ENCODE results near the gene TUBB6.

The TUBB6 gene

DNA sequence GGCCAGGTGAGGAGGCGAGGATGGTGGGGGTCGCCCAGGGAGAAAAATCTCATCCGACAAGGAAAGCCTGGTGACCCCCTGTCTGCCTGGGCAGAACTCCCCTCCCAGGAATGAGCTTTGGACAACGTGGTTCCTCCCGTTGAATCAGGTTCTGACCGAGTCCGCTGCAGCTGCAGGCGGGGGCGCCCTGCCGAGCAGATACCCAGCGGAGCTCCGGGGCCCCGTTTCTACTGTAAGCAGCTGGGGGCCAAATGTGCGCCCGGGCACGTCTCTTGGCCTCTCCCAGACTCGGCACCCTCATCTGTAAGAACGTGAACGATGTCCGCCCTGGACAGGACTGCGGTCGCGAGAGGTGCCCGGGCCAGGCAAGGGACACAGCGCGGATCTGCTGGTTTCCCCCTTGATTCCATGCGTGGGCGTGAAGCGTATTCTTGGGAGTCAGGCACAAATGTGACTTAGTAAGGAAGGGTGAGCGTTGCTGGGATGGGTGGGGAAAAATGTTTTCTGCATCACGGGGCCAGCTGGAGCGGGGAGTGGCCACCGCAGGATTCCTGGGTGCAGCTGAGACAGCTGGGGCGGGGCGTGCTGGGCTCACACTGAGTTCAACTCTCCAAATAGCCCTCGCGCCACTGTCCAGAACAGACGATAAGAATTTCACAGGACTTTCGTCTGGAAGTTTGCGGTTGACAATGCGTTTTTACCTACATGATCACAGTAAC, 20.2 kb upstream of the TUBB6 start:
- H3K36me3 ChIP-seq = no peaks in the 10 kb centered on the region
- H3K4me1 ChIP-seq = no peaks in the 10 kb centered on the region
- no peaks in the 10 kb centered on the region for H3K27me3 ChIP-seq
- TF ChIP-seq, protein P1, sequence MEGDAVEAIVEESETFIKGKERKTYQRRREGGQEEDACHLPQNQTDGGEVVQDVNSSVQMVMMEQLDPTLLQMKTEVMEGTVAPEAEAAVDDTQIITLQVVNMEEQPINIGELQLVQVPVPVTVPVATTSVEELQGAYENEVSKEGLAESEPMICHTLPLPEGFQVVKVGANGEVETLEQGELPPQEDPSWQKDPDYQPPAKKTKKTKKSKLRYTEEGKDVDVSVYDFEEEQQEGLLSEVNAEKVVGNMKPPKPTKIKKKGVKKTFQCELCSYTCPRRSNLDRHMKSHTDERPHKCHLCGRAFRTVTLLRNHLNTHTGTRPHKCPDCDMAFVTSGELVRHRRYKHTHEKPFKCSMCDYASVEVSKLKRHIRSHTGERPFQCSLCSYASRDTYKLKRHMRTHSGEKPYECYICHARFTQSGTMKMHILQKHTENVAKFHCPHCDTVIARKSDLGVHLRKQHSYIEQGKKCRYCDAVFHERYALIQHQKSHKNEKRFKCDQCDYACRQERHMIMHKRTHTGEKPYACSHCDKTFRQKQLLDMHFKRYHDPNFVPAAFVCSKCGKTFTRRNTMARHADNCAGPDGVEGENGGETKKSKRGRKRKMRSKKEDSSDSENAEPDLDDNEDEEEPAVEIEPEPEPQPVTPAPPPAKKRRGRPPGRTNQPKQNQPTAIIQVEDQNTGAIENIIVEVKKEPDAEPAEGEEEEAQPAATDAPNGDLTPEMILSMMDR (IDR thresholded peaks at IDR 0.05; ENCODE audit: low read depth, low read length) = no peak
- no peak for DNase-seq
- H3K9me3 ChIP-seq = no peaks in the 10 kb centered on the region
- H3K4me3 ChIP-seq (ENCODE audit: low read depth, low read length) = peak overlapping the region; percentile 47

DNA sequence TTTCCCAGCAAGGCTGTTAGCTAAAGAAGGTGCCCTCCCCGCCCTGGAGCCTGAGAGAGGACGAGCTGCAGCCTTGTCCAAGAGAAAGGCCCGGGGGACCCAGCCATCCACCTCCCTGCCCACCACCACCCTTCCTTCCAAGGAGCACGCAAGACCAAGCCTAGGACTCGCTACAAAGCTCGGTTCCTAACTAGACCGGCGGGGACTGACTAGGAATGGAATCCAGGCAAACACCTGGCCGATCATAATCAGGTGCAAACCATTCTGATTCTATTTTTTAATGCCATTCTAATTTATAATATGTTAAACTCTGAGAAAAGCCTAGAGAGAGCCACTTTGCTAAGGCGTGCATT, 19.7 kb upstream of the TUBB6 start:
- no peaks in the 10 kb centered on the region for H3K36me3 ChIP-seq
- no peaks in the 10 kb centered on the region for H3K27me3 ChIP-seq
- H3K9me3 ChIP-seq = no peaks in the 10 kb centered on the region
- DNase-seq = no peak
- H3K4me3 ChIP-seq (ENCODE audit: low read depth, low read length) = peak overlapping the region; percentile 47
- no peaks in the 10 kb centered on the region for H3K4me1 ChIP-seq
- TF ChIP-seq, protein P1 (IDR thresholded peaks at IDR 0.05; ENCODE audit: low read depth, low read length) = no peak

DNA sequence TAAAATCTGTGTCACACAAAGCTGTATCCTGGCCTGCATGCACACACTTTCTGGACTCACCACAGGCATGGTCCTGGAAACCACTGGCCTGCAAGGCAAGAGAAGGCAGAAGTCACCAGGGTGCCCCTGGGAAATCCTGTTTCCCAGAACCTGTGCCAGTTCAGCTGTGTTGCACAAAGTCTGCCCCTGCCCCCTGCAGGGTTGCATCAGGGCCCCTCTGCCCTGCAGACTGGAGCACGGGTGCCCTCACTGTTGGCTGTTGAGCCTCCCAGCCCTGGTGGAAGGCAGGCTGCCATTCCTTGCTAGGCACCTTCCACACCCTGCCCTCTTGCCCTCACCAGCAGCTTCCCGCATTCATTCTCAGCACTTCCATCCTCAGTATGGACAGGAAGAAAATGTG, 18.0 kb upstream of the TUBB6 start:
- no peak overlapping the region for H3K4me3 ChIP-seq (ENCODE audit: low read depth, low read length)
- TF ChIP-seq, protein P1 (IDR thresholded peaks at IDR 0.05; ENCODE audit: low read depth, low read length) = no peak
- H3K4me1 ChIP-seq = no peaks in the 10 kb centered on the region
- H3K27me3 ChIP-seq = no peaks in the 10 kb centered on the region
- DNase-seq = no peak
- H3K36me3 ChIP-seq = no peaks in the 10 kb centered on the region
- H3K9me3 ChIP-seq = no peaks in the 10 kb centered on the region

DNA sequence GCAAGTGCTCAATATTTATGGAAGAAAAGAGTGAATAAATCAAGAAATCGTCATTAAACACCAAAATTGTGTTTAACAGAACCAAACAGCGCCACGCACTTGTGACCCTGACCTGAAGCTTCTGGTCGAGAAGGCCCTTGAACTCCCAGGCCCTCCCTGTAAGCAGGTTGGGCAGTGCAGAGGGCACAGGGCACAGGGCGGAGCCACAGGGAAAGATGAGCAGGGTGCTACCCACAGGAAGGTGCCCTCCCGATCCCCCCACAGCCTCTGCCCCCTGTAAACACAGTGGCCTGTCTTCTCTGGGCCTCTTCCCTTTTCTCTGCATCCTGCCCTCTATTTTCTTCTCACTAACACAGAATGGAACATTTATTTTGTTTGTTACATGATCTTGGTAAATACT, 16.9 kb upstream of the TUBB6 start:
- Histone ChIP-seq H3K4me3 (ENCODE audit: low read depth, low read length) (no peak overlapping the region), H3K9me3 (no peaks in the 10 kb centered on the region), H3K36me3 (no peaks in the 10 kb centered on the region), H3K4me1 (no peaks in the 10 kb centered on the region), H3K27me3 (no peaks in the 10 kb centered on the region)
- no peak for DNase-seq
- TF ChIP-seq, protein P1 (IDR thresholded peaks at IDR 0.05; ENCODE audit: low read depth, low read length) = no peak

DNA sequence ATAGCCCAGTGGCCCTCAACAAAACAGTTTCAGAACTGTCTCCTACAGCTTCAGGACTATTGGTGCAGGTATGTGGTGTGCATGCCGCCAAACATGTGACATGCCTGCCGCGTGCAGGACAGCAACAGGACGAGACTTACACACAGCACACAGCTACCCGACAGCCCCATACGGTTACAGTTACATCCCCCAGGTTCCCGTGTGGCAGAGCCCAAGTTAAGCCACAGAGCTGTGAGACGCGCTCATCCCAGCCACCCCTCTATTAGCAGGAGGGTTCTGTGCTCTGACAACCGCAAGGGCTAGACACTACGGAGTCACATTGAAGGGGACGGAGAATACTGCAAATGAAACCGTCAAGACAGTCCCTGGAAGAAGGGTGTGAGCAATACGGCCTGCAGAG, 16.4 kb upstream of the TUBB6 start:
- Histone ChIP-seq H3K9me3 (no peaks in the 10 kb centered on the region), H3K4me1 (no peaks in the 10 kb centered on the region), H3K27me3 (no peaks in the 10 kb centered on the region), H3K4me3 (ENCODE audit: low read depth, low read length) (no peak overlapping the region), H3K36me3 (no peaks in the 10 kb centered on the region)
- TF ChIP-seq, protein P1 (IDR thresholded peaks at IDR 0.05; ENCODE audit: low read depth, low read length) = no peak
- no peak for DNase-seq

DNA sequence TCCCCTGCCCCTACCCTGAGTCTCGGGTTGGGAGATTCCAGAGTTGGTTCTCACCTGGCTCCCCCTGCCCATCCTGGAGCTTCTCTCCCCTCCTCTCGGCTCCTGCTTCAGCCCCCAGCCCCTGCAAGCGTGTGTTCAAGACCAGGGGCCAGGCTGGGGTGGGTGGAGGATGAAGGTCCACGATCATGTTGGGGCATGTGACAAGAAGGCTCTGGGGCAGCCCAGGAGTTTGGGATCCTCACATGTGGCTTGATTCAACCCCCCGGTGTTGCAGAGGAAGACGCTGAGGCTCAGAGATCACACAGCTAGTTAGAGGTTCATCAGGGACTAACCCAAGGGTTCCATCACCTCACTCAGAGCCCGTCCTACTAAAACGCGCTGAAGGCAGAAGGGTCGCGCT, 14.2 kb upstream of the TUBB6 start:
- no peak overlapping the region for H3K4me3 ChIP-seq (ENCODE audit: low read depth, low read length)
- TF ChIP-seq, protein P1 (IDR thresholded peaks at IDR 0.05; ENCODE audit: low read depth, low read length) = no peak
- H3K9me3 ChIP-seq = no peaks in the 10 kb centered on the region
- DNase-seq = no peak
- no peaks in the 10 kb centered on the region for H3K4me1 ChIP-seq
- no peaks in the 10 kb centered on the region for H3K36me3 ChIP-seq
- H3K27me3 ChIP-seq = no peaks in the 10 kb centered on the region

Data from BE2C (cell line).